ENCODE data around the gene LY6G6D.
"Not testable (repeated sequence)": the region's sequence is repeated elsewhere in the genome, so short reads cannot be mapped to it uniquely, and the experiment has no call there.

The LY6G6D gene

GRCh38 chr6:31707701-31708100 lies 7.4 kb upstream of the LY6G6D start:
- DNase-seq (no peak), ATAC-seq (no peak)
- H3K27ac Mint-ChIP-seq: no peak overlapping the region
- peaks cover 15% of the 10 kb centered on the region for H3K4me1 Mint-ChIP-seq
- no peaks in the 10 kb centered on the region for H3K9me3 Mint-ChIP-seq
- H3K27me3 Mint-ChIP-seq: peaks cover 7% of the 10 kb centered on the region
- no peak overlapping the region for H3K4me3 Mint-ChIP-seq

- H3K27ac Mint-ChIP-seq: no peak overlapping the region
- H3K9me3 Mint-ChIP-seq: no peaks in the 10 kb centered on the region
- H3K4me1 Mint-ChIP-seq: peaks cover 14% of the 10 kb centered on the region
- DNase-seq (no peak), ATAC-seq (no peak)
- no peak overlapping the region for H3K4me3 Mint-ChIP-seq
- H3K27me3 Mint-ChIP-seq: peaks cover 7% of the 10 kb centered on the region
Measured at GRCh38 chr6:31708224-31708623, 6.9 kb upstream of the LY6G6D start.

GRCh38 chr6:31709157-31709556 lies 6.0 kb upstream of the LY6G6D start:
- H3K9me3 Mint-ChIP-seq: not testable (repeated sequence)

DNA sequence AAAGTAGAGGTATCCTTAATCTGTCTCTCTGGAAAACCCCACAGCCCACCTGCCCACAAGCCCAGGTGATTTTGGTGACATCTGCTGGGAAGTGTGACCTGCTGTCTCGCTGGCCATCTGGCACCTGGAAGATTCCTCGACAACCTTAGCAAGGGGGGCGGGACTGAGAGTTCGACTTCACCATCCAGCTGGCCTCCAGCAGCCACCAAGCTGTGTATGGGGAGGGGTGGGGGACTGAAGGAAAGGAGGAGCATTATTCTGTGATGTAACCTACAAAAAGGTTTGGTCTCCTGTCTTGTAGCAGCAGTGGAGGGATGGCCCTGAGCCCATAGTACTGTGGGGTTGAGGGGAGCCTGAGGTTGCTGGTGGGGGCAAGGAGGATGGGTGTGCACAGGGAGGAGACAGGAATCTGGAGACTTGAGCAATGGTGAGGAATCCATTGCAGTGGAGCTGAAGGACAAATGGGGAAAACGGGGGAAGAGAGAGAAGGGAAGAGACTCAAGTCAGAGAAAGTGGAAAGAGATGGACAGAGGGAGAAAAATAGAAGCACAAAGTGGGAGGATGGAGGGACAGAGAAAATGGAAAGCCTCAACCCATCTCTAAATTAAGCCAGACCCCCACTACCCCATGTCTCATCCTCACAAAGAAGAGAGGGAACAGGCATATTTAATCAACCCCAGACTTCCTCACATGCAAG lies 4.5 kb upstream of the LY6G6D start:
- DNase-seq: no peak
- peaks cover 7% of the 10 kb centered on the region for H3K27me3 Mint-ChIP-seq
- no peak for ATAC-seq
- H3K4me3 Mint-ChIP-seq: no peak overlapping the region
- peaks cover 14% of the 10 kb centered on the region for H3K4me1 Mint-ChIP-seq
- no peaks in the 10 kb centered on the region for H3K9me3 Mint-ChIP-seq
- H3K27ac Mint-ChIP-seq: peak overlapping the region; percentile 43 to 73

More at GRCh38 chr6:31709157-31709556, 6.0 kb upstream of the LY6G6D start:
- not testable (repeated sequence) for H3K27ac Mint-ChIP-seq, H3K4me3 Mint-ChIP-seq, ATAC-seq, DNase-seq, H3K27me3 Mint-ChIP-seq
- peaks cover 12% of the 10 kb centered on the region for H3K4me1 Mint-ChIP-seq

DNA sequence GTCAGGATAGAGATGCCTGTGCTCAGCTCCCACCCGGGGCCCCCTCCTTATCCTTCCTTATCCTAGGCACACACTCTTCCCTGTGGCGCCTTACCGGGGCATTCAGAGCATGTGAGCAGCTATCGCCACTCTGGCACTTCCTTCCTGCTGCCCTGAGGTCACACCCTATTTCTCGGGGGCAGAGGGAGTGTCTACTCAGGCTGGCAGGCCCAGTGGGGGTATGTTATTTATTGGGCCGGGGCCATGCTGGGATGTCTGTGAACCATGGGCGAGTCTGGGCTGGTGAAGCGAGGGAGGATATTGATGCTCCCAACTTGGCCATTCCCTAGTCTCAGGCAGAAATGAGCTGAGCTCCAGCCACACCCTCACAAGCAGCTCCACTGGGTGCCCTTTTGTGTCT lies 3.9 kb upstream of the LY6G6D start:
- H3K27ac Mint-ChIP-seq: peak overlapping the region in 1 of 2 donors; percentile 43
- H3K4me3 Mint-ChIP-seq: no peak overlapping the region
- H3K4me1 Mint-ChIP-seq: peaks cover 14% of the 10 kb centered on the region
- H3K9me3 Mint-ChIP-seq: no peaks in the 10 kb centered on the region
- peaks cover 7% of the 10 kb centered on the region for H3K27me3 Mint-ChIP-seq
- no peak for ATAC-seq
- no peak for DNase-seq

GRCh38 chr6:31712296-31712695 lies 2.9 kb upstream of the LY6G6D start:
- peak; percentile 64 for ATAC-seq
- peaks cover 14% of the 10 kb centered on the region for H3K4me1 Mint-ChIP-seq
- H3K27me3 Mint-ChIP-seq: peaks cover 7% of the 10 kb centered on the region
- no peaks in the 10 kb centered on the region for H3K9me3 Mint-ChIP-seq
- H3K4me3 Mint-ChIP-seq: no peak overlapping the region
- H3K27ac Mint-ChIP-seq: no peak overlapping the region
- DNase-seq: no peak

GRCh38 chr6:31713465-31713864 lies 1.7 kb upstream of the LY6G6D start:
- no peaks in the 10 kb centered on the region for H3K9me3 Mint-ChIP-seq
- DNase-seq (no peak), ATAC-seq (no peak)
- peaks cover 14% of the 10 kb centered on the region for H3K4me1 Mint-ChIP-seq
- peaks cover 7% of the 10 kb centered on the region for H3K27me3 Mint-ChIP-seq
- H3K4me3 Mint-ChIP-seq: no peak overlapping the region
- no peak overlapping the region for H3K27ac Mint-ChIP-seq

DNA sequence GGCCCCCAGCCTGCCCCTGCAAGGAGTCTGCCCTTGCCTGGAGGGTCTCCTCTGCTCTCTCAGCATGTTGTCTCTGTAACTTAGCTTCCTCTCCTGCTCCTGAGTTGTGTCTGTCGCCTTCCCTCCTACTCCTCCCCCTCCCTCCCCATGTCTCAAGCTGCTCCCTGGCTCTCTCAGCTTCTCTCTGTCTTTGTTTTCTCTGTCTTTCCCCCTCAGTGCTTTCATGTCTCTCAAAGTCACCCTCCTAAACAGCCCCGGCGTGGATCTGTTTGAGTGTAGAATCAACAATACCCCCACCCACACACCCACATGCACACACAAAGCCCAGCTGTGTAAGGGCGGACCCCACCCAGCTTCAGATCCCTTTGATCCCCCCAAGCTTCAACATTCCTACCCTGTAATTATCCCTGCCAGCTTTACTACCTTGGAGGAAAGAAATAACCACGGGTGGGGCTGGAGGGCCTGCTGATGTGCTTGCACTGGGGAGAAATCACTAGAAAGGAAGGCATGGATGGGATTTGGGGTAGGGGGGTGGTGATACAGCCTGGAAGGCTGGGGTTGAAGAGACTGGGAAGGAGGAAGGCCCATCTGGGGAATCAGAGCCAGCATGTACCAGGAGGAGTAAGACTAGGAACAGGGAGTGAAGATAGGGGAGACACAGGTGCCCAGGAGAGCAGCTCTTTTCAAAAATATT lies 1.0 kb upstream of the LY6G6D start:
- Mint-ChIP-seq H3K27me3 (peaks cover 7% of the 10 kb centered on the region), H3K4me1 (peaks cover 14% of the 10 kb centered on the region), H3K4me3 (no peak overlapping the region), H3K27ac (peak overlapping the region in 1 of 2 donors; percentile 84), H3K9me3 (no peaks in the 10 kb centered on the region)
- no peak for ATAC-seq
- DNase-seq: no peak

DNA sequence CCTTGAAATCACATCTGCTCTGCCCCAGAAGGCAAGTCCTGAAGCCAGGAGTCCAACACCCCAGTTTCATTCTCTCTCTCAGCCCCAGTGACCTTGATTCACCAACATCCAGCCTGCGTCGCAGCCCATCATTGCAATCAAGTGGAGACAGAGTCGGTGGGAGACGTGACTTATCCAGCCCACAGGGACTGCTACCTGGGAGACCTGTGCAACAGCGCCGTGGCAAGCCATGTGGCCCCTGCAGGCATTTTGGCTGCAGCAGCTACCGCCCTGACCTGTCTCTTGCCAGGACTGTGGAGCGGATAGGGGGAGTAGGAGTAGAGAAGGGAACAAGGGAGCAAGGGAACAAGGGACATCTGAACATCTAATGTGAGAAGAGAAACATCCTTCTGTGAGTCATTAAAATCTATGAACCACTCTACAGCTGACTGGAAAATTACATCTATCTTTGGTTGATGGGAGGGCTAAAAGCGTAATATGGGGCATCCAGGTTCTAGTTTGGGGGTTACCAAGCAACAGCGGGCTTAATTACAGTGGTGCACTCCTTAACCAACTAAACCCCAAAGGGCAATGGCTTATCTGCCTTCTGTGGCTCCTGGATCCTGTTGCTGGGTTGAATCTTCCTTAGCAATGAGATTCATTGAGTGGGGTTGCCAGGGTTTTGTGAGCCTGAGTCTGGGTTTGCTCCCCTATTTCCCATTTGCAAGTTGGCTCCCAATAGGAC lies 2.5 kb downstream of the LY6G6D start:
- Mint-ChIP-seq H3K27ac (no peak overlapping the region), H3K9me3 (no peaks in the 10 kb centered on the region), H3K4me1 (peaks cover 8% of the 10 kb centered on the region), H3K4me3 (no peak overlapping the region), H3K27me3 (peaks cover under 1% of the 10 kb centered on the region)
- ATAC-seq: no peak
- no peak for DNase-seq

DNA sequence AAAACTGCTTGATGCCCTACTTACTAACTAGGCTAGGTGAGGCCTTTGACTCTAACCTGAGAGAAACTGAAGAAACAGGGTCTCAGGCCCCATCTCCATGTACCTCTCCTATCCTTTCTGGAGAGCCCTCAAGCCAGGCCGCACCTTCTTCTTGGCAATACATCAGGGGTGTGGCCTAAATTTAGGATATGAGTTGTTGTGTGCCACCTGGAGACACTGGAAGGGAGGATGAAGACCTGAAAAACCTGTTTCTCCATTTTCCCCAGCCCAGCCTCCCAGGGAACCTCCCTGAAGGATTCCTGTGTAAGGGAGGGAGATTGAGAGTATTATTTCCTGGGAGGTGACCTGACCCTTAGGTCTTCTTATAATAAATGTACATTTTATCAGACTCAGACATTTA lies 3.1 kb downstream of the LY6G6D start:
- no peak overlapping the region for H3K27ac Mint-ChIP-seq
- no peak overlapping the region for H3K4me3 Mint-ChIP-seq
- DNase-seq (no peak), ATAC-seq (no peak)
- no peaks in the 10 kb centered on the region for H3K9me3 Mint-ChIP-seq
- peaks cover 11% of the 10 kb centered on the region for H3K4me1 Mint-ChIP-seq
- H3K27me3 Mint-ChIP-seq: no peaks in the 10 kb centered on the region

DNA sequence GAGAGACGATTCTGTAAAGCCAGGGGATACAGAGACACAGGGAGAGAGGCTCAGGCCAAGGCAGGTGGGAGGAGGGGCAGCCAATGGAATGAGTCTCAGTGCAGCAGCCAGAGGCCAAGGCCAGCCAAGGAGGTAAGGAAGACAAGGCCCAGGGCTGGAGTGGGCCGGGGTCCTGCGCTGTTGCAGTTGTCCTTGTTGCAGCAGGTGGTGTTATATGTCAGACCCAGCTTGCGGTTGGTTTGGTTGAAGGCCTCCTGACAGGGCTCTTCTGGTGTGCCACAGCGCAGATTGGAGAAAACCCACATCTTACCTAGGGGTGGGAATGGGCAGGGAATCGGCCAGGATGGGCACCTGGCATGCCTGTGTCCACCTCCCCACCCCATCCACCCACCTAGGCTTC lies 3.9 kb downstream of the LY6G6D start:
- Mint-ChIP-seq H3K4me3 (no peak overlapping the region), H3K9me3 (no peaks in the 10 kb centered on the region), H3K4me1 (peaks cover 15% of the 10 kb centered on the region), H3K27ac (no peak overlapping the region), H3K27me3 (no peaks in the 10 kb centered on the region)
- no peak for ATAC-seq
- no peak for DNase-seq

DNA sequence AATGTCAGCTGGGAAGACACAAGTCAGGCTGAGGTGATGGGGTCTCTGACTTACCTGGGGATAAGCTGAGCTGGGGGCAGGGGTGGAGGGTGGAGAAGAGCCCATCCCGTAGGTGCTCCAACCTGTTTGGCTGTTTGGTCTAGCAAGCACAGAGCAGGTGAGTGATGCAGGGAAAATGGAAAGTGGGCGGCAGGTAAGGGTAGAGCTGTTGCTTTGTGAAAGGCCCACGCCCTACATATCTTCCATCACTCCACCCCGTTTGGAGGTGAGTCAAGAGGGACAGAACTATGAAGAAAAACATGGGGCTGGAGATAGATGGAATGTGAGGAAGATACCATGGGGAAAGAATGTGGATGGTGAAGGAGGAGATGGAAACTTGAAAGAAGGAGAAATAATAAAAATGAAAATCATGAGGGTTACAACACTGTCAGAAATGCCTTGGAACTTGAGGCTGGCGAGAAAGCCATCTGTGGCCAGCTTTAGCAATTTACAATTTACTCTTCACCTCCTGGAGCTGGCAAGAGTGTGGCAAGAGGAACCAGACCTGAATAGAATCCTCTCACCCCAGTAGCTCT lies 5.1 kb downstream of the LY6G6D start:
- H3K27ac Mint-ChIP-seq: no peak overlapping the region
- ATAC-seq (no peak), DNase-seq (no peak)
- H3K4me1 Mint-ChIP-seq: peaks cover 11% of the 10 kb centered on the region
- H3K9me3 Mint-ChIP-seq: no peaks in the 10 kb centered on the region
- no peaks in the 10 kb centered on the region for H3K27me3 Mint-ChIP-seq
- no peak overlapping the region for H3K4me3 Mint-ChIP-seq

GRCh38 chr6:31721351-31722020 lies 6.3 kb downstream of the LY6G6D start, which contains the start of gene LY6G6C:
TSS of gene LY6G6C (minus strand) at chr6:31721746. CDS start at chr6:31721679, 67 bp downstream.
- ATAC-seq (no peak), DNase-seq (no peak)
- Mint-ChIP-seq H3K27ac (peak within 1 kb of the TSS in 1 of 2 donors; percentile 43), H3K4me3 (no peak within 1 kb of the TSS), H3K27me3 (no peaks in the 10 kb centered on the region), H3K9me3 (no peaks in the 10 kb centered on the region), H3K4me1 (peaks cover 21% of the 10 kb centered on the region)

DNA sequence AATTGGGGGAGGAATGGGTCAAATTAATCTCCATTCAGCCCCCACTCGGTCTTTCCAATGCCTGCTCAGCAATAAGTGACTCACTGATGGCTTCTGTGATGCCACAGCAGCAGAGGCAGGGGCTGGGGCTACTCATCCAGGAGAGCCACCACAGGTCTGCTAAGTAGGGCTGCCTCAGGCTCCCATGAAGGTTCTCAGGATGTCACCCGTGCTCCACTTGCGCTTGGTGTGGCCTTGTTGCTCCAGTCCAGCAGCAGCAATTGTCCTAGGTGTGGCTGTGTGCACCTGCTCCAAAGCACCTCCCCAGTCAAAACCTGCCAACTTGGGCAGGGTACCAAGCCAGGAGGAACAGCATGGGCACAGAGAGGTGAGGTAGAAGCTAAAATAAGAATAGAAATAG lies 7.0 kb downstream of the LY6G6D start:
- DNase-seq (no peak), ATAC-seq (no peak)
- H3K9me3 Mint-ChIP-seq: no peaks in the 10 kb centered on the region
- no peaks in the 10 kb centered on the region for H3K27me3 Mint-ChIP-seq
- peak overlapping the region in 1 of 2 donors; percentile 43 for H3K27ac Mint-ChIP-seq
- H3K4me1 Mint-ChIP-seq: peaks cover 28% of the 10 kb centered on the region
- no peak overlapping the region for H3K4me3 Mint-ChIP-seq

DNA sequence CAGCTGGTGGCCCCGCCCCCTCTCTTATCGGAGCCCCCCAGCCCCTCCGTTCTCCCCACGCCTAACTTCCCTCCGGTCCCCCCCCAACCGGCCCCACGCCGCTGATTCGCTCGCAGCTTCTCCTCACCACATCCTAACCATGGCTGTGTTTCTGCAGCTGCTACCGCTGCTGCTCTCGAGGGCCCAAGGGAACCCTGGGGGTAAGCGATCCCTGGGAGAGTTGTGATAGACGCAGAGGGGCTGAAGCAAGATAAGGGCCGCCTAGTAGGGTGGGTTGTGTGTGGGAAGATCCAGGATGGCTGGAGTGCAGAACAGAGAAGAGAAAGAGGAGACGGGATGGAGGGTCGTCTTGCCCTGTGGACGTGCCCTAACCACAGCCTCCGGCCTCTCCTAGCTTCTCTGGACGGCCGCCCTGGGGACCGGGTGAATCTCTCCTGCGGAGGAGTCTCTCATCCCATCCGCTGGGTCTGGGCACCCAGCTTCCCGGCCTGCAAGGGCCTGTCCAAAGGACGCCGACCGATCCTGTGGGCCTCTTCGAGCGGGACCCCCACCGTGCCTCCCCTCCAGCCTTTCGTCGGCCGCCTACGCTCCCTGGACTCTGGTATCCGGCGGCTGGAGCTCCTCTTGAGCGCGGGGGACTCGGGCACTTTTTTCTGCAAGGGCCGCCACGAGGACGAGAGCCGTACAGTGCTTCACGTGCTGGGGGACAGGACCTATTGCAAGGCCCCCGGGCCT lies 8.3 kb downstream of the LY6G6D start, which contains the start of gene MPIG6B:
MPIG6B (plus strand) TSS at position 129 of the 735 bp plus-strand sequence; CDS start at position 140, 11 bp downstream.
- peaks cover 40% of the 10 kb centered on the region for H3K4me1 Mint-ChIP-seq
- peak within 1 kb of the TSS in 1 of 2 donors; percentile 49 for H3K4me3 Mint-ChIP-seq
- H3K27me3 Mint-ChIP-seq: no peaks in the 10 kb centered on the region
- ATAC-seq (no peak), DNase-seq (no peak)
- peak within 1 kb of the TSS in 1 of 2 donors; percentile 43 for H3K27ac Mint-ChIP-seq
- no peaks in the 10 kb centered on the region for H3K9me3 Mint-ChIP-seq
